Right renal pelvis (tissue), 4 donors: Measurements from ENCODE around the gene HSFX1. TPM values are rescaled to one million over a fixed set of nuclear protein-coding genes. Genes with fewer than 3 reads are reported as not detected.
"Not testable (repeated sequence)": the region's sequence is repeated elsewhere in the genome, so short reads cannot be mapped to it uniquely, and the experiment has no call there.

Experiments used
- DNase-seq, 4 donors: peaks; one replicate each; pipeline ENCODE4 v3.0.0-alpha.2; 2013; ENCODE audit warnings: low read depth in 4 of 4, low spot score in 3 of 4, missing footprints in 1 of 4
- polyA plus RNA-seq, 4 donors: library from polyadenylated mRNA; unstranded; fragments of 120-200 nt; gene quantifications; one replicate each; pipeline ENCODE4 v1.2.1, GENCODE V29; 2013; ENCODE audit not compliant: insufficient read length in 4 of 4

HSFX1 gene
- polyA plus RNA-seq, result 1 to 10 TPM; 2.0 to 2.2 (median 2.2) TPM

- not testable (repeated sequence) for DNase-seq
Observed at GRCh38 chrX:149773768-149774167, at the start of gene HSFX1. TSS of gene HSFX1 (plus strand) at chrX:149774068. CDS start at chrX:149774682, 614 bp downstream.

GRCh38 chrX:149727308-149727707, 46.6 kb upstream of the HSFX1 start:
- DNase-seq, result not testable (repeated sequence)

GRCh38 chrX:149742269-149742668, 31.6 kb upstream of the HSFX1 start:
- not testable (repeated sequence) for DNase-seq

- DNase-seq, result not testable (repeated sequence)
Observed at GRCh38 chrX:149746390-149747007, 27.4 kb upstream of the HSFX1 start.

GRCh38 chrX:149757206-149758067, 16.4 kb upstream of the HSFX1 start:
- DNase-seq, result no peak

GRCh38 chrX:149758068-149758714, 15.7 kb upstream of the HSFX1 start:
- no peak for DNase-seq

GRCh38 chrX:149758715-149759078, 15.2 kb upstream of the HSFX1 start:
- not testable (repeated sequence) for DNase-seq

GRCh38 chrX:149759824-149760223, 14.0 kb upstream of the HSFX1 start:
- no peak for DNase-seq

- DNase-seq, result no peak
Observed at GRCh38 chrX:149760965-149761364, 12.9 kb upstream of the HSFX1 start.

- DNase-seq, result not testable (repeated sequence)
Observed at GRCh38 chrX:149761858-149762674, 11.8 kb upstream of the HSFX1 start.

- no peak for DNase-seq
Observed at GRCh38 chrX:149762696-149763614, 10.9 kb upstream of the HSFX1 start.

- DNase-seq, result not testable (repeated sequence)
Observed at GRCh38 chrX:149770344-149770743, 3.5 kb upstream of the HSFX1 start.

- not testable (repeated sequence) for DNase-seq
Observed at GRCh38 chrX:149773026-149773425, 842 bp upstream of the HSFX1 start.

- not testable (repeated sequence) for DNase-seq
Observed at GRCh38 chrX:149777999-149778398, 4.1 kb downstream of the HSFX1 start.

- DNase-seq, result not testable (repeated sequence)
Observed at GRCh38 chrX:149781727-149782126, 7.9 kb downstream of the HSFX1 start, which contains the start of gene MAGEA9. TSS of gene MAGEA9 (plus strand) at chrX:149781930. CDS start at chrX:149786211, 4,281 bp downstream.

GRCh38 chrX:149795531-149795930, 21.7 kb downstream of the HSFX1 start:
- not testable (repeated sequence) for DNase-seq

GRCh38 chrX:149799095-149799714, 25.3 kb downstream of the HSFX1 start:
- no peak for DNase-seq

GRCh38 chrX:149799938-149800337, 26.1 kb downstream of the HSFX1 start:
- DNase-seq, result no peak
